HL-60 (cell line): Measurements from ENCODE around the gene ARHGAP24.

Experiments
- DNase-seq, 2 experiments: peaks; one replicate each; pipeline ENCODE4 v3.0.0-alpha.2; 2010 to 2020; ENCODE audit warnings: low read depth in 1 of 2, low spot score in 1 of 2
- H3K27ac ChIP-seq: fragments of 250-450 bp; sonication (Bioruptor Pico); replicated peaks from 2 replicates; pipeline ENCODE4 v1.5.1; 2020; ENCODE audit warnings: mild to moderate bottlenecking, moderate library complexity
- H3K27me3 ChIP-seq: fragments of 250-450 bp; sonication (Bioruptor Pico); 2 replicates; pipeline ENCODE4 v1.5.1; 2021; ENCODE audit warnings: mild to moderate bottlenecking, moderate library complexity; ENCODE audit not compliant: insufficient read depth, poor library complexity, severe bottlenecking
- H3K4me3 ChIP-seq: replicated peaks from 2 replicates; pipeline ENCODE4 v1.5.1; 2011; ENCODE audit warnings: mild to moderate bottlenecking, control low read depth, low read length; ENCODE audit not compliant: insufficient read depth
- GABPA ChIP-seq: IDR thresholded peaks from 2 replicates; pipeline ENCODE4 v1.6.1; 2012; ENCODE audit warnings: low read depth
- POLR2AphosphoS5 ChIP-seq: IDR thresholded peaks from 2 replicates; pipeline ENCODE4 v1.6.1; 2012; ENCODE audit warnings: low read depth
- SPI1 ChIP-seq: IDR thresholded peaks from 2 replicates; pipeline ENCODE4 v1.6.1; 2012; ENCODE audit warnings: low read depth, mild to moderate bottlenecking, borderline replicate concordance
- TF ChIP-seq, protein P1 (sequence below): IDR thresholded peaks from 2 replicates; pipeline ENCODE4 v1.6.1; 2012; ENCODE audit warnings: low read depth; ENCODE audit not compliant: insufficient replicate concordance
- TF ChIP-seq, protein P2 (sequence below): IDR thresholded peaks from one replicate; pipeline ENCODE4 v1.5.1; 2011; ENCODE audit warnings: low read length, control low read depth, inconsistent platforms; ENCODE audit not compliant: insufficient read depth

ARHGAP24 gene

DNA sequence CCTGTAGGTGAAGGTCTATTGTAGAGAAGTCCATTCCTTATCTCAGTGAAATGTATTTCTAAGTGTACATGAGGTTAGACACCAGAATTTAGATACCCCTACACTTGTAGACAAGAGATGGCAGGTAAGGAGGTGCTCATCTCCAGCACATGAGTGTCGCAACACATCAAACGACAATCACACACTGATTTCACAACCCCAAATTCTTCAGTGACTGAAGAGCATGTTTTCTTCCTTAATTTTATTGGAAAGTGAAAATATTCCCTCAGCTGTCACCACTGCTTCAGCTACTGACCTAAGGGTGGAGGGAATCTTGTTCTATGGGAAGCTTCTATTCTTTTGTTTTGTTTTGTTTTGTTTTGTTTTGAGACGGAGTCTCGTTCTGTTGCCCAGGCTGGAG, 280.3 kb downstream of the ARHGAP24 start:
- TF ChIP-seq SPI1 (no peak), GABPA (no peak), POLR2AphosphoS5 (no peak)
- Histone ChIP-seq H3K27ac (no peak overlapping the region), H3K4me3 (no peak overlapping the region), H3K27me3 (no peaks in the 10 kb centered on the region)
- no peak for DNase-seq

DNA sequence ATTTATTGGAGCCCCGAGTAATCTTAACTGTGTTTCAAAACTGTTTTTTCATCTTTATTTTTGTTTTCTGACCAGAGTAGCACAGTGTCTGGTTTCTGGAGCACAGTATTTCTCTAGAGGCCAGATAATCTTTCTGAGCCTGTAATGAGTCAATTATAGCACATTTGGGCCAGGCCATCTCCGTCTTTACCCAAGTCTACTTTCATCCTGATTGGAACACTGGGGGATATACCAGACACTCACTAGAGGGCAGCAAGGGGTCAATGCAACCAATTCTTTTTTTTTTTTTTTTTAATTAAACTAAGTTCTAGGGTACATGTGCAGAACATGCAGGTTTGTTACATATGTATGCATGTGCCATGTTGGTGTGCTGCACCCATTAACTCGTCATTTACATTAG, 282.0 kb downstream of the ARHGAP24 start:
- DNase-seq = no peak
- TF ChIP-seq, protein P1, sequence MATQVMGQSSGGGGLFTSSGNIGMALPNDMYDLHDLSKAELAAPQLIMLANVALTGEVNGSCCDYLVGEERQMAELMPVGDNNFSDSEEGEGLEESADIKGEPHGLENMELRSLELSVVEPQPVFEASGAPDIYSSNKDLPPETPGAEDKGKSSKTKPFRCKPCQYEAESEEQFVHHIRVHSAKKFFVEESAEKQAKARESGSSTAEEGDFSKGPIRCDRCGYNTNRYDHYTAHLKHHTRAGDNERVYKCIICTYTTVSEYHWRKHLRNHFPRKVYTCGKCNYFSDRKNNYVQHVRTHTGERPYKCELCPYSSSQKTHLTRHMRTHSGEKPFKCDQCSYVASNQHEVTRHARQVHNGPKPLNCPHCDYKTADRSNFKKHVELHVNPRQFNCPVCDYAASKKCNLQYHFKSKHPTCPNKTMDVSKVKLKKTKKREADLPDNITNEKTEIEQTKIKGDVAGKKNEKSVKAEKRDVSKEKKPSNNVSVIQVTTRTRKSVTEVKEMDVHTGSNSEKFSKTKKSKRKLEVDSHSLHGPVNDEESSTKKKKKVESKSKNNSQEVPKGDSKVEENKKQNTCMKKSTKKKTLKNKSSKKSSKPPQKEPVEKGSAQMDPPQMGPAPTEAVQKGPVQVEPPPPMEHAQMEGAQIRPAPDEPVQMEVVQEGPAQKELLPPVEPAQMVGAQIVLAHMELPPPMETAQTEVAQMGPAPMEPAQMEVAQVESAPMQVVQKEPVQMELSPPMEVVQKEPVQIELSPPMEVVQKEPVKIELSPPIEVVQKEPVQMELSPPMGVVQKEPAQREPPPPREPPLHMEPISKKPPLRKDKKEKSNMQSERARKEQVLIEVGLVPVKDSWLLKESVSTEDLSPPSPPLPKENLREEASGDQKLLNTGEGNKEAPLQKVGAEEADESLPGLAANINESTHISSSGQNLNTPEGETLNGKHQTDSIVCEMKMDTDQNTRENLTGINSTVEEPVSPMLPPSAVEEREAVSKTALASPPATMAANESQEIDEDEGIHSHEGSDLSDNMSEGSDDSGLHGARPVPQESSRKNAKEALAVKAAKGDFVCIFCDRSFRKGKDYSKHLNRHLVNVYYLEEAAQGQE = no peak
- TF ChIP-seq, protein P2, sequence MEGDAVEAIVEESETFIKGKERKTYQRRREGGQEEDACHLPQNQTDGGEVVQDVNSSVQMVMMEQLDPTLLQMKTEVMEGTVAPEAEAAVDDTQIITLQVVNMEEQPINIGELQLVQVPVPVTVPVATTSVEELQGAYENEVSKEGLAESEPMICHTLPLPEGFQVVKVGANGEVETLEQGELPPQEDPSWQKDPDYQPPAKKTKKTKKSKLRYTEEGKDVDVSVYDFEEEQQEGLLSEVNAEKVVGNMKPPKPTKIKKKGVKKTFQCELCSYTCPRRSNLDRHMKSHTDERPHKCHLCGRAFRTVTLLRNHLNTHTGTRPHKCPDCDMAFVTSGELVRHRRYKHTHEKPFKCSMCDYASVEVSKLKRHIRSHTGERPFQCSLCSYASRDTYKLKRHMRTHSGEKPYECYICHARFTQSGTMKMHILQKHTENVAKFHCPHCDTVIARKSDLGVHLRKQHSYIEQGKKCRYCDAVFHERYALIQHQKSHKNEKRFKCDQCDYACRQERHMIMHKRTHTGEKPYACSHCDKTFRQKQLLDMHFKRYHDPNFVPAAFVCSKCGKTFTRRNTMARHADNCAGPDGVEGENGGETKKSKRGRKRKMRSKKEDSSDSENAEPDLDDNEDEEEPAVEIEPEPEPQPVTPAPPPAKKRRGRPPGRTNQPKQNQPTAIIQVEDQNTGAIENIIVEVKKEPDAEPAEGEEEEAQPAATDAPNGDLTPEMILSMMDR = no peak
- no peak for TF ChIP-seq GABPA
- H3K27me3 ChIP-seq = no peaks in the 10 kb centered on the region
- H3K27ac ChIP-seq = no peak overlapping the region
- H3K4me3 ChIP-seq = no peak overlapping the region

DNA sequence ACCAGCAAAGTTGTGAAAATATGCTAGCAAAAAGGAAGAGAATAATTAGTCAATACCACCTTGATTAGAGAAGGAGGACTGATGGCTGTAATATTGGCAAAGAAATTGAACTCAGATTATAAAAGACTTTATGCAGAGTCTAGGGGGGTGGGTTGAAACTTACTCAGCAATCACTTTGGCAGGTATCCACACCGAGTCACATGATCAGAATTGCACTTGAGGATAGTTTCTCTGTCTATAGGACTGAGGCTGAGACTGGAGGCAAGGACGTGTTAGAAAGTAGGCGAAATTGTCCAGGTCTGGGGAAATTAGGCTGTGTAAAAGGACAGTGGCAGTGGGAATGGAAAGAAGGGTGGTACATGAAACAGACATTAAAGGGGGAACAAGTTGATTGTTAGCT, 284.4 kb downstream of the ARHGAP24 start:
- Histone ChIP-seq H3K27ac (no peak overlapping the region), H3K27me3 (no peaks in the 10 kb centered on the region), H3K4me3 (no peak overlapping the region)
- DNase-seq = no peak
- TF ChIP-seq, protein P1 = no peak
- no peak for TF ChIP-seq GABPA
- no peak for TF ChIP-seq SPI1
- TF ChIP-seq POLR2AphosphoS5 = no peak
- TF ChIP-seq, protein P2 = no peak

DNA sequence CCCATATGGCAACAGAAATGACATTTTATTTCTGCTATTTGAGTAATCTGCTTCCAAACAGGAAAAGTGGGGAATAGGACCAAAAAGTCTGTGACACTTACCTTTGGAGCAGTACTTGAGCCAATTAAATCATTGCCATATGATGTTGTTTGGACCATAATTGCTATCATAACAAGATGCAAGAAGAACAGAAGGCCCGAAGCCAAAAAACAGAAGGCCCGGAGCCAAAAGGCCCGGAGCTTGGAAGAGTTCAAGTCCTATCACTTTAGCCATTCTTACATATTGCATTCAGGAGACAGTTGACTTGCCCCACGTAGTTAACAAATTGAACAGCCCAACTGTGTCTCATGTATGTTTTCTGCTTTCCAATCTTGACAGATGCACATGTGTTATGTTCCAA, 285.6 kb downstream of the ARHGAP24 start:
- DNase-seq = no peak
- Histone ChIP-seq H3K27ac (no peak overlapping the region), H3K27me3 (no peaks in the 10 kb centered on the region), H3K4me3 (no peak overlapping the region)
- TF ChIP-seq GABPA = no peak
- no peak for TF ChIP-seq POLR2AphosphoS5
- TF ChIP-seq, protein P2 = no peak
- TF ChIP-seq, protein P1 = no peak
- no peak for TF ChIP-seq SPI1
